Measurements from ENCODE around the gene DISP1.
A peak's percentile ranks its signal among the peaks of the same experiment; 100 is the strongest.

DISP1 gene

DNA sequence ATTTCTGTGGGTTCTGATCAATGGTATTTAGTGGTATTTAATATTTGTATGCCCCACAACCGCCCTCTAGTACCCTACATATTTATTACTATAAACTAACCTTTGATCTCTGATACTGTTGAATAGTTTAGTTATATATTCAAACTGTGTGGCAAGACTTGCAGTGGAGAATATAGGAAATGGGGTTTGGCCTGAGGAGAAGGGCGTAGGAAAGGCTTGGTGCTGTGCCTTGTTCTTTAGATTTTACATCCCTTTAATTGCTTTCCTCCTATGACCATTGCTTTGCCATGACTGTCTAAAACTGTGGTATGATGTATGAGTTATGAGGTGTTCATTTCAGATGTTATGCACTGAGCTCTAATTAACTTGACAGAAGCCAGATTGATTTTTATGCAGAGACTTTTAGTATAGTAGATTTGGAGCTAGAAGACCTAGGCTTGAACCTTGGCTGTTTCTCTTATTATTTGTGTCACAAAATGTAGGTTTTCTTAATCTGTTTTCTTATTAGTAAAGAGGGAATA, 18.6 kb downstream of the DISP1 start:
- Histone ChIP-seq H2BK12ac (ENCODE audit: low read length in 2 of 2) (no peak overlapping the region), H3K4ac (ENCODE audit: low read depth in 1 of 2, low read length in 2 of 2) (no peak overlapping the region), H3K14ac (ENCODE audit: low read length in 2 of 2) (no peak overlapping the region), H3K36me3 (ENCODE audit: control insufficient read depth in 1 of 2, insufficient read depth in 2 of 2, low read depth in 1 of 2, low read length in 2 of 2) (peaks cover 0 to 7% of the 10 kb centered on the region in 2 experiments), H3K18ac (ENCODE audit: low read depth in 1 of 2, low read length in 2 of 2) (no peak overlapping the region), H3K23ac (ENCODE audit: low read length in 2 of 2) (no peak overlapping the region), H3K9ac (ENCODE audit: low read length) (no peak overlapping the region), H4K8ac (ENCODE audit: low read length) (no peak overlapping the region), H2BK15ac (ENCODE audit: low read depth, poor library complexity, severe bottlenecking) (no peak overlapping the region), H2BK5ac (ENCODE audit: low read depth, low read length, poor library complexity, severe bottlenecking) (no peak overlapping the region), H3K27ac (ENCODE audit: low read length, poor library complexity, severe bottlenecking) (no peak overlapping the region), H2AK5ac (ENCODE audit: low read length, severe bottlenecking) (no peak overlapping the region), H3K79me1 (replicated peaks; ENCODE audit: low read length, poor library complexity, severe bottlenecking) (peaks cover 10% of the 10 kb centered on the region), H4K91ac (ENCODE audit: low read length) (no peak overlapping the region), H3K4me2 (ENCODE audit: low read length, poor library complexity, severe bottlenecking) (no peak overlapping the region), H3K27me3 (ENCODE audit: control insufficient read depth in 1 of 2, insufficient read depth in 1 of 2, low read length in 2 of 2) (no peaks in the 10 kb centered on the region), H3K4me1 (ENCODE audit: control insufficient read depth, insufficient read depth, low read depth, low read length) (no peaks in the 10 kb centered on the region), H3K9me3 (ENCODE audit: control insufficient read depth, low read length) (no peaks in the 10 kb centered on the region), H3K4me3 (ENCODE audit: insufficient read depth in 1 of 2, low read depth in 1 of 2, low read length in 2 of 2) (no peak overlapping the region), H2AFZ (ENCODE audit: low read depth, low read length) (no peak overlapping the region), H2BK120ac (ENCODE audit: low read depth, low read length) (no peak overlapping the region)
- no peak for DNase-seq
- WGBS, result 100% methylated on average over 1 of the region's 2 CpGs

DNA sequence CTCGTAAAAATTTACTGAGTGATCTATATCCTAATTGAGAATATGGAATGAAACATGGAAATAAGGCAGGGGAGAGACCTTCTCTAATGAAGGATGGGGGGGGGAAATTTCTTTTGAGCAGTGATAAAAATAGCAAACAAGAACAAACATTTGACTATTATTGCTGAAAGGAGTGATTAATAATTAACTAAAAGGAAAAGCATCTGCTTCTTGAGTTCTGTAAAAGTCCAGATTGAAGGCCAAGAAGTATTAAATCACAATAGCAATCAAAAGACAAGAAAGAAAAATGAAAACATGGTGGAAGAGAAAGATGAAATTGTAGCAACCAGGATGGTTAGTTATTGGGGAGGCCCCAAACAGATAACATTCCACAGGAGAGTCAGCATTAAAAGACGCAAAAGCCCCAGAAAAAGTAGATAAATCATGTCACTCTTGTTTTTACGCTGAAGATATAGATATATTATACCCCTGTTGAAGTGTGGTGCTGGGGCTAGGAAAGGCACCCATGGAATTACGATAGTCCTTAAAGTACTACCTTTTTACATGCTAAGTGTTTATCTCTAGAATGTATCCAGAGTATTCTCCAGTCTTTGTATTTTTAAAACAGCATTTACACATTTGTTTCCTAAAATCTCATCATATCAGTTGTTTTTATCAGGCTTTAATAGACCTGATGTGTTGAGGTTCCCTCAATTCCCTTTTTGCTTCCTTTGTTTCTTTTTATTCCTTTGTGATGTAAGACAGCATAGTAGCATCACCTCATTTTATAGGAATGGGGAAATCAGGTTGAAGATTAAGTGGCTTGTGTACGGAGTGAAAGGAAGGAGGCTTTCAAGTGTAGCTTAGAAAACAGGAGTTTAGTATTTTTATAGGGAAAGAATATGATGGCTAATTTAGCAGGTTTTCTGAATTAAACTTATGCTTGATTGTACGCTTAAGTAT, 28.9 kb downstream of the DISP1 start:
- Histone ChIP-seq H3K4me3 (ENCODE audit: insufficient read depth in 1 of 2, low read depth in 1 of 2, low read length in 2 of 2) (peak overlapping the region in 1 of 2 experiments; percentile 55), H4K91ac (ENCODE audit: low read length) (no peak overlapping the region), H2AFZ (ENCODE audit: low read depth, low read length) (no peak overlapping the region), H2BK15ac (ENCODE audit: low read depth, poor library complexity, severe bottlenecking) (no peak overlapping the region), H3K4me1 (ENCODE audit: control insufficient read depth, insufficient read depth, low read depth, low read length) (no peaks in the 10 kb centered on the region), H2AK5ac (ENCODE audit: low read length, severe bottlenecking) (no peak overlapping the region), H3K18ac (ENCODE audit: low read depth in 1 of 2, low read length in 2 of 2) (no peak overlapping the region), H3K14ac (ENCODE audit: low read length in 2 of 2) (no peak overlapping the region), H3K9me3 (ENCODE audit: control insufficient read depth, low read length) (no peaks in the 10 kb centered on the region), H3K27me3 (ENCODE audit: control insufficient read depth in 1 of 2, insufficient read depth in 1 of 2, low read length in 2 of 2) (no peaks in the 10 kb centered on the region), H3K4ac (ENCODE audit: low read depth in 1 of 2, low read length in 2 of 2) (no peak overlapping the region), H4K8ac (ENCODE audit: low read length) (no peak overlapping the region), H3K9ac (ENCODE audit: low read length) (peak overlapping the region; percentile 82), H3K79me1 (replicated peaks; ENCODE audit: low read length, poor library complexity, severe bottlenecking) (peaks cover 12% of the 10 kb centered on the region), H2BK5ac (ENCODE audit: low read depth, low read length, poor library complexity, severe bottlenecking) (peak overlapping the region; percentile 81), H3K36me3 (ENCODE audit: control insufficient read depth in 1 of 2, insufficient read depth in 2 of 2, low read depth in 1 of 2, low read length in 2 of 2) (no peaks in the 10 kb centered on the region), H3K23ac (ENCODE audit: low read length in 2 of 2) (no peak overlapping the region), H2BK12ac (ENCODE audit: low read length in 2 of 2) (no peak overlapping the region), H2BK120ac (ENCODE audit: low read depth, low read length) (no peak overlapping the region), H3K27ac (ENCODE audit: low read length, poor library complexity, severe bottlenecking) (peak overlapping the region; percentile 75), H3K4me2 (ENCODE audit: low read length, poor library complexity, severe bottlenecking) (no peak overlapping the region)
- WGBS, result 93% methylated on average over 3 of the region's 6 CpGs
- DNase-seq, result no peak

DNA sequence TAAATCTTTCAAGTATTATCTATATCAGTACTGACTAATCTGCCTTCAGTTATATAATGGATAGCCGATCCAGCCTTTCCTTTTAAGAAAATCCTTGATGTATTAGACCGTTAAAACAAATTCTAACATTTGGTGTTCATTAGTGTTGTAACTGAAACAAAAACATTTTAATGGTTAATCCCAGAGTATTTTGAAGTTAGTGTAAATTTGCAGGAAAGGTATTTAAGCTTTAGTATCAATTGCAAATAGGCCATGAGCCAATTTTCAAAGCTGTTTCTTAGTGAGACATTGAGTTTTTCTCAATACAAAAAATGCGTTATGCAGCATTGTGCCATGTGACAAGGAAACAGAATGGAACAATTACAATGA, 29.6 kb downstream of the DISP1 start:
- no peak overlapping the region for H4K91ac ChIP-seq (ENCODE audit: low read length)
- H3K79me1 ChIP-seq (replicated peaks; ENCODE audit: low read length, poor library complexity, severe bottlenecking), result peaks cover 8% of the 10 kb centered on the region
- H2BK12ac ChIP-seq (ENCODE audit: low read length in 2 of 2), result no peak overlapping the region
- no peak overlapping the region for H3K18ac ChIP-seq (ENCODE audit: low read depth in 1 of 2, low read length in 2 of 2)
- no peak overlapping the region for H2BK5ac ChIP-seq (ENCODE audit: low read depth, low read length, poor library complexity, severe bottlenecking)
- H3K4ac ChIP-seq (ENCODE audit: low read depth in 1 of 2, low read length in 2 of 2), result no peak overlapping the region
- H4K8ac ChIP-seq (ENCODE audit: low read length), result no peak overlapping the region
- H3K27ac ChIP-seq (ENCODE audit: low read length, poor library complexity, severe bottlenecking), result no peak overlapping the region
- H3K9me3 ChIP-seq (ENCODE audit: control insufficient read depth, low read length), result no peaks in the 10 kb centered on the region
- no peaks in the 10 kb centered on the region for H3K36me3 ChIP-seq (ENCODE audit: control insufficient read depth in 1 of 2, insufficient read depth in 2 of 2, low read depth in 1 of 2, low read length in 2 of 2)
- no peak overlapping the region for H2AFZ ChIP-seq (ENCODE audit: low read depth, low read length)
- DNase-seq, result no peak
- peak overlapping the region in 1 of 2 experiments; percentile 55 for H3K4me3 ChIP-seq (ENCODE audit: insufficient read depth in 1 of 2, low read depth in 1 of 2, low read length in 2 of 2)
- H3K14ac ChIP-seq (ENCODE audit: low read length in 2 of 2), result no peak overlapping the region
- no peak overlapping the region for H2BK120ac ChIP-seq (ENCODE audit: low read depth, low read length)
- peak overlapping the region; percentile 82 for H3K9ac ChIP-seq (ENCODE audit: low read length)
- H3K23ac ChIP-seq (ENCODE audit: low read length in 2 of 2), result no peak overlapping the region
- H2AK5ac ChIP-seq (ENCODE audit: low read length, severe bottlenecking), result no peak overlapping the region
- no peak overlapping the region for H3K4me2 ChIP-seq (ENCODE audit: low read length, poor library complexity, severe bottlenecking)
- WGBS, result 100% methylated on average over 1 of the region's 3 CpGs
- no peaks in the 10 kb centered on the region for H3K27me3 ChIP-seq (ENCODE audit: control insufficient read depth in 1 of 2, insufficient read depth in 1 of 2, low read length in 2 of 2)
- H2BK15ac ChIP-seq (ENCODE audit: low read depth, poor library complexity, severe bottlenecking), result no peak overlapping the region
- H3K4me1 ChIP-seq (ENCODE audit: control insufficient read depth, insufficient read depth, low read depth, low read length), result no peaks in the 10 kb centered on the region

DNA sequence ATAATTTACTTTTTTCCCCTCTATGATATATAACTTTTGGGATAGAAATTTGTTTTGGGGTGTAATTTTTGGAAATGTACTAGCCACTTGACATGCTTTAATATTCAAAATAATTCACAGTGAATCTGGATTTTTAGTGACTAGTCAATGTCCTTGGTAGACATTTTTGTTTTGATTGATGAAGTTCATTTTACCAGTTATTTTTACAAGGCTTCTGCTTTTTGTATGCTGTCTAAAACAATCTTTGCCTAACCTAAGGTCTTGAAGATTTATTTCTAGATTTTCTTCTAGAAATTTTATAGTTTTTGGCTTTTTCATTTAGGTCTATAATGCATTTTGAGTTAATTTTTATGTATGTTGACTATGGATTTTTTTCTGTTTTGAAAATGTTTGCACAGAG, 30.9 kb downstream of the DISP1 start:
- Histone ChIP-seq H2BK120ac (ENCODE audit: low read depth, low read length) (no peak overlapping the region), H3K18ac (ENCODE audit: low read depth in 1 of 2, low read length in 2 of 2) (no peak overlapping the region), H3K14ac (ENCODE audit: low read length in 2 of 2) (no peak overlapping the region), H4K91ac (ENCODE audit: low read length) (no peak overlapping the region), H3K9me3 (ENCODE audit: control insufficient read depth, low read length) (no peaks in the 10 kb centered on the region), H3K27me3 (ENCODE audit: control insufficient read depth in 1 of 2, insufficient read depth in 1 of 2, low read length in 2 of 2) (no peaks in the 10 kb centered on the region), H2BK15ac (ENCODE audit: low read depth, poor library complexity, severe bottlenecking) (no peak overlapping the region), H3K79me1 (replicated peaks; ENCODE audit: low read length, poor library complexity, severe bottlenecking) (peaks cover 6% of the 10 kb centered on the region), H2AK5ac (ENCODE audit: low read length, severe bottlenecking) (no peak overlapping the region), H3K23ac (ENCODE audit: low read length in 2 of 2) (no peak overlapping the region), H3K9ac (ENCODE audit: low read length) (no peak overlapping the region), H3K4me3 (ENCODE audit: insufficient read depth in 1 of 2, low read depth in 1 of 2, low read length in 2 of 2) (no peak overlapping the region), H4K8ac (ENCODE audit: low read length) (no peak overlapping the region), H3K4me1 (ENCODE audit: control insufficient read depth, insufficient read depth, low read depth, low read length) (no peaks in the 10 kb centered on the region), H2AFZ (ENCODE audit: low read depth, low read length) (no peak overlapping the region), H2BK12ac (ENCODE audit: low read length in 2 of 2) (no peak overlapping the region), H3K4ac (ENCODE audit: low read depth in 1 of 2, low read length in 2 of 2) (no peak overlapping the region), H3K27ac (ENCODE audit: low read length, poor library complexity, severe bottlenecking) (no peak overlapping the region), H2BK5ac (ENCODE audit: low read depth, low read length, poor library complexity, severe bottlenecking) (no peak overlapping the region), H3K4me2 (ENCODE audit: low read length, poor library complexity, severe bottlenecking) (no peak overlapping the region), H3K36me3 (ENCODE audit: control insufficient read depth in 1 of 2, insufficient read depth in 2 of 2, low read depth in 1 of 2, low read length in 2 of 2) (no peaks in the 10 kb centered on the region)
- DNase-seq, result no peak
